Muscle layer of colon (tissue), 2 donors: ENCODE results near the gene HPCAL1.

Source experiments
- H3K27ac ChIP-seq: one replicate; pipeline ENCODE4 v1.7.0; 2013; ENCODE audit warnings: low read depth, mild to moderate bottlenecking, low read length, moderate library complexity
- H3K27me3 ChIP-seq, 2 donors: one replicate each; pipeline ENCODE4 v1.7.0; 2013; ENCODE audit warnings: low read length in 2 of 2, mild to moderate bottlenecking in 2 of 2; ENCODE audit not compliant: insufficient read depth in 2 of 2, control insufficient read depth in 1 of 2
- H3K36me3 ChIP-seq: one replicate; pipeline ENCODE4 v1.7.0; 2013; ENCODE audit warnings: mild to moderate bottlenecking, low read length; ENCODE audit not compliant: insufficient read depth
- H3K4me1 ChIP-seq: one replicate; pipeline ENCODE4 v1.7.0; 2013; ENCODE audit warnings: mild to moderate bottlenecking, low read length; ENCODE audit not compliant: insufficient read depth
- H3K4me3 ChIP-seq, 2 donors: one replicate each; pipeline ENCODE4 v1.7.0; 2013; ENCODE audit warnings: low read length in 2 of 2, low read depth in 1 of 2, mild to moderate bottlenecking in 1 of 2, moderate library complexity in 1 of 2
- H3K9ac ChIP-seq: one replicate; pipeline ENCODE4 v1.7.0; 2013; ENCODE audit warnings: low read length
- H3K9me3 ChIP-seq: one replicate; pipeline ENCODE4 v1.7.0; 2013; ENCODE audit warnings: mild to moderate bottlenecking, low read length
- donor health status: abdominal sarcoma.
- donor health status: Adenocarcinoma of cecum.

HPCAL1 gene

GRCh38 chr2:10309286-10309685 lies 6.6 kb downstream of the HPCAL1 start:
- no peaks in the 10 kb centered on the region for H3K27me3 ChIP-seq
- H3K4me3 ChIP-seq = no peak overlapping the region
- no peak overlapping the region for H3K27ac ChIP-seq
- peaks cover 20% of the 10 kb centered on the region for H3K4me1 ChIP-seq
- H3K9me3 ChIP-seq = no peaks in the 10 kb centered on the region
- H3K9ac ChIP-seq = no peak overlapping the region
- H3K36me3 ChIP-seq = no peaks in the 10 kb centered on the region

- H3K27ac ChIP-seq = no peak overlapping the region
- H3K27me3 ChIP-seq = no peaks in the 10 kb centered on the region
- no peaks in the 10 kb centered on the region for H3K36me3 ChIP-seq
- H3K4me3 ChIP-seq = no peak overlapping the region
- H3K9me3 ChIP-seq = no peaks in the 10 kb centered on the region
- no peak overlapping the region for H3K9ac ChIP-seq
- H3K4me1 ChIP-seq = peaks cover 10% of the 10 kb centered on the region
These were observed 7.7 kb downstream of the HPCAL1 start for GRCh38 chr2:10310309-10310888.

- Histone ChIP-seq H3K9me3 (no peaks in the 10 kb centered on the region), H3K27me3 (no peaks in the 10 kb centered on the region), H3K4me1 (peaks cover 5% of the 10 kb centered on the region)
These were observed 9.0 kb downstream of the HPCAL1 start for GRCh38 chr2:10311736-10312135.

GRCh38 chr2:10312437-10312957 lies 9.8 kb downstream of the HPCAL1 start:
- H3K27me3 ChIP-seq = no peaks in the 10 kb centered on the region
- H3K27ac ChIP-seq = no peak overlapping the region
- H3K36me3 ChIP-seq = no peaks in the 10 kb centered on the region
- H3K4me1 ChIP-seq = peaks cover 1% of the 10 kb centered on the region
- no peak overlapping the region for H3K4me3 ChIP-seq
- H3K9ac ChIP-seq = no peak overlapping the region
- H3K9me3 ChIP-seq = no peaks in the 10 kb centered on the region

More at GRCh38 chr2:10311736-10312135, 9.0 kb downstream of the HPCAL1 start:
- H3K36me3 ChIP-seq = no peaks in the 10 kb centered on the region
- H3K4me3 ChIP-seq = no peak overlapping the region
- no peak overlapping the region for H3K27ac ChIP-seq
- no peak overlapping the region for H3K9ac ChIP-seq

- Histone ChIP-seq H3K4me3 (no peak overlapping the region), H3K4me1 (no peaks in the 10 kb centered on the region), H3K27ac (no peak overlapping the region), H3K27me3 (no peaks in the 10 kb centered on the region), H3K36me3 (no peaks in the 10 kb centered on the region), H3K9me3 (no peaks in the 10 kb centered on the region), H3K9ac (no peak overlapping the region)
These were observed 13.6 kb downstream of the HPCAL1 start for GRCh38 chr2:10316336-10316735.

- no peak overlapping the region for H3K4me3 ChIP-seq
- no peaks in the 10 kb centered on the region for H3K27me3 ChIP-seq
- no peaks in the 10 kb centered on the region for H3K4me1 ChIP-seq
- no peaks in the 10 kb centered on the region for H3K36me3 ChIP-seq
- H3K9me3 ChIP-seq = no peaks in the 10 kb centered on the region
- no peak overlapping the region for H3K9ac ChIP-seq
- H3K27ac ChIP-seq = no peak overlapping the region
These were observed 14.2 kb downstream of the HPCAL1 start for GRCh38 chr2:10316860-10317259.

GRCh38 chr2:10317646-10318045 lies 14.9 kb downstream of the HPCAL1 start:
- H3K36me3 ChIP-seq = no peaks in the 10 kb centered on the region
- H3K4me3 ChIP-seq = no peak overlapping the region
- no peaks in the 10 kb centered on the region for H3K9me3 ChIP-seq
- no peaks in the 10 kb centered on the region for H3K27me3 ChIP-seq
- no peaks in the 10 kb centered on the region for H3K4me1 ChIP-seq
- H3K27ac ChIP-seq = no peak overlapping the region
- H3K9ac ChIP-seq = no peak overlapping the region

GRCh38 chr2:10318345-10318744 lies 15.6 kb downstream of the HPCAL1 start:
- H3K36me3 ChIP-seq = no peaks in the 10 kb centered on the region
- H3K4me3 ChIP-seq = no peak overlapping the region
- H3K4me1 ChIP-seq = no peaks in the 10 kb centered on the region
- H3K9me3 ChIP-seq = no peaks in the 10 kb centered on the region
- H3K27ac ChIP-seq = no peak overlapping the region
- H3K27me3 ChIP-seq = no peaks in the 10 kb centered on the region
- no peak overlapping the region for H3K9ac ChIP-seq

GRCh38 chr2:10319892-10320574 lies 17.3 kb downstream of the HPCAL1 start:
- no peak overlapping the region for H3K9ac ChIP-seq
- H3K9me3 ChIP-seq = no peaks in the 10 kb centered on the region
- H3K27me3 ChIP-seq = no peaks in the 10 kb centered on the region
- no peak overlapping the region for H3K27ac ChIP-seq
- H3K4me3 ChIP-seq = no peak overlapping the region
- no peaks in the 10 kb centered on the region for H3K36me3 ChIP-seq
- no peaks in the 10 kb centered on the region for H3K4me1 ChIP-seq

- Histone ChIP-seq H3K4me1 (peaks cover under 1% of the 10 kb centered on the region), H3K9ac (no peak overlapping the region), H3K27ac (no peak overlapping the region), H3K4me3 (no peak overlapping the region), H3K9me3 (no peaks in the 10 kb centered on the region), H3K36me3 (no peaks in the 10 kb centered on the region), H3K27me3 (no peaks in the 10 kb centered on the region)
These were observed 17.8 kb downstream of the HPCAL1 start for GRCh38 chr2:10320575-10320931.

- Histone ChIP-seq H3K36me3 (no peaks in the 10 kb centered on the region), H3K4me1 (peaks cover 4% of the 10 kb centered on the region), H3K9ac (no peak overlapping the region), H3K27me3 (no peaks in the 10 kb centered on the region), H3K27ac (no peak overlapping the region), H3K9me3 (no peaks in the 10 kb centered on the region), H3K4me3 (no peak overlapping the region)
These were observed 18.2 kb downstream of the HPCAL1 start for GRCh38 chr2:10320933-10321332.

- no peaks in the 10 kb centered on the region for H3K9me3 ChIP-seq
- no peaks in the 10 kb centered on the region for H3K27me3 ChIP-seq
- no peak overlapping the region for H3K4me3 ChIP-seq
- no peaks in the 10 kb centered on the region for H3K36me3 ChIP-seq
- no peak overlapping the region for H3K27ac ChIP-seq
- peaks cover 11% of the 10 kb centered on the region for H3K4me1 ChIP-seq
- H3K9ac ChIP-seq = no peak overlapping the region
These were observed 18.9 kb downstream of the HPCAL1 start for GRCh38 chr2:10321622-10322021.
